NCI-H2029 treated with DMSO at 0.1 percent for 48 hours (cell line): ENCODE measurements around the gene DEPP1.

ENCODE experiments used
- DNase-seq: peaks from one replicate; lab custom pipeline; 2025; lab: John Stamatoyannopoulos, UW

DEPP1 gene

GRCh38 chr10:44966816-44967509 is 11.6 kb downstream of the DEPP1 start:
- no peak for DNase-seq

GRCh38 chr10:44966129-44966815 is 12.3 kb downstream of the DEPP1 start:
- DNase-seq, result no peak

GRCh38 chr10:44965651-44966097 is 12.9 kb downstream of the DEPP1 start:
- DNase-seq, result no peak

- no peak for DNase-seq
Observed at GRCh38 chr10:44965104-44965503, 13.5 kb downstream of the DEPP1 start.

GRCh38 chr10:44963772-44964633 is 14.6 kb downstream of the DEPP1 start:
- no peak for DNase-seq

- DNase-seq, result no peak
Observed at GRCh38 chr10:44962870-44963738, 15.5 kb downstream of the DEPP1 start.

GRCh38 chr10:44961931-44962750 is 16.5 kb downstream of the DEPP1 start:
- no peak for DNase-seq

- DNase-seq, result no peak
Observed at GRCh38 chr10:44961230-44961571, 17.4 kb downstream of the DEPP1 start.

- no peak for DNase-seq
Observed at GRCh38 chr10:44960482-44961229, 18.0 kb downstream of the DEPP1 start.

GRCh38 chr10:44960088-44960460 is 18.5 kb downstream of the DEPP1 start:
- DNase-seq, result no peak

- no peak for DNase-seq
Observed at GRCh38 chr10:44959247-44960087, 19.1 kb downstream of the DEPP1 start, which contains the start of gene RASSF4. TSS of gene RASSF4 (plus strand) at chr10:44959802. CDS start at chr10:44970203, 10,401 bp downstream.

- no peak for DNase-seq
Observed at GRCh38 chr10:44958898-44959246, 19.7 kb downstream of the DEPP1 start.

GRCh38 chr10:44958196-44958897 is 20.3 kb downstream of the DEPP1 start:
- no peak for DNase-seq

GRCh38 chr10:44956717-44957706 is 21.6 kb downstream of the DEPP1 start:
- DNase-seq, result no peak

GRCh38 chr10:44956226-44956625 is 22.4 kb downstream of the DEPP1 start:
- DNase-seq, result no peak

- no peak for DNase-seq
Observed at GRCh38 chr10:44955413-44956070, 23.1 kb downstream of the DEPP1 start.

GRCh38 chr10:44954962-44955361 is 23.6 kb downstream of the DEPP1 start:
- DNase-seq, result no peak
